ENCODE measurements around the gene TFCP2.

DNA sequence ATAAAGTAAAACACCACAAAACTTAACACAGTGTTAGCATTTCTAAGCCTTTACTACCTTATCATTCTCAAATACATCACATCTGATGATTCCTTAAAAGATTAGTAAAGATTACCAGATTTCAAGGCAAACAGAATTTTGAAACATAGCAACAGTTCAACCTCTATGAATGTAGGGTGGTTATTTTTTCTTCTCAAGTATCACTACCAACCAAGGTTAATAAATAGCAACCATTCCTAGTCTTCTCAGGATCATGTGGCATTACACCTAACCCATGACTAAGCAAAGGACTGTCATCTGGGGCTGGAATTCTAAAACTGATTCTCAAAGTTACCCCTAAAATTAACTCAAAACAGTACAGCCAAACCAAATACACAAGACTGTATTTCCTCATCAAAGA lies 50.1 kb downstream of the TFCP2 start:
- TF ChIP-seq, protein P1, sequence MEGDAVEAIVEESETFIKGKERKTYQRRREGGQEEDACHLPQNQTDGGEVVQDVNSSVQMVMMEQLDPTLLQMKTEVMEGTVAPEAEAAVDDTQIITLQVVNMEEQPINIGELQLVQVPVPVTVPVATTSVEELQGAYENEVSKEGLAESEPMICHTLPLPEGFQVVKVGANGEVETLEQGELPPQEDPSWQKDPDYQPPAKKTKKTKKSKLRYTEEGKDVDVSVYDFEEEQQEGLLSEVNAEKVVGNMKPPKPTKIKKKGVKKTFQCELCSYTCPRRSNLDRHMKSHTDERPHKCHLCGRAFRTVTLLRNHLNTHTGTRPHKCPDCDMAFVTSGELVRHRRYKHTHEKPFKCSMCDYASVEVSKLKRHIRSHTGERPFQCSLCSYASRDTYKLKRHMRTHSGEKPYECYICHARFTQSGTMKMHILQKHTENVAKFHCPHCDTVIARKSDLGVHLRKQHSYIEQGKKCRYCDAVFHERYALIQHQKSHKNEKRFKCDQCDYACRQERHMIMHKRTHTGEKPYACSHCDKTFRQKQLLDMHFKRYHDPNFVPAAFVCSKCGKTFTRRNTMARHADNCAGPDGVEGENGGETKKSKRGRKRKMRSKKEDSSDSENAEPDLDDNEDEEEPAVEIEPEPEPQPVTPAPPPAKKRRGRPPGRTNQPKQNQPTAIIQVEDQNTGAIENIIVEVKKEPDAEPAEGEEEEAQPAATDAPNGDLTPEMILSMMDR (IDR thresholded peaks at IDR 0.05; ENCODE audit: low read length): no peak
- no peak for TF ChIP-seq EZH2 (IDR thresholded peaks at IDR 0.05; ENCODE audit: borderline replicate concordance, low read length)

All from OCI-LY1 (cell line).